Naive thymus-derived CD4-positive, alpha-beta T cell (primary cell): ENCODE data around the gene TAPBP. TPM values are rescaled to one million over a fixed set of nuclear protein-coding genes. Genes with fewer than 3 reads are reported as not detected.
"Not testable (repeated sequence)": the region's sequence is repeated elsewhere in the genome, so short reads cannot be mapped to it uniquely, and the experiment has no call there.

Experiments
- ATAC-seq: fragments of 150-1000 bp; cut with Tn5 transposase; 2 replicates; pipeline ENCODE4 v1.10.0; 2021; ENCODE audit warnings: mild to moderate bottlenecking, moderate library complexity
- CTCF ChIA-PET: fragments of 350-600 bp; sonication (Branson Sonifier 250); formaldehyde crosslinking; loops from one replicate; lab custom pipeline; 2021; ENCODE audit warnings: antibody characterized with exemption; lab: Charles Lee
- POLR2A ChIA-PET: fragments of 350-600 bp; sonication (Branson Sonifier 250); formaldehyde crosslinking; loops from one replicate; lab custom pipeline; 2021; ENCODE audit warnings: antibody characterized with exemption, inconsistent platforms; lab: Charles Lee
- DNase-seq, 9 donors: peaks; one replicate each; pipeline versions ENCODE4 v3.0.0 to v3.0.0-alpha.2; 2020 to 2022; ENCODE audit warnings: mixed read lengths in 1 of 9
- H3K27ac ChIP-seq: one replicate; pipeline ENCODE4 v1.7.0; 2013; ENCODE audit warnings: mild to moderate bottlenecking, low read depth, low read length, moderate library complexity
- H3K27me3 ChIP-seq, 2 donors: one replicate each; pipeline ENCODE4 v1.7.0; 2013; ENCODE audit warnings: low read length in 2 of 2, mild to moderate bottlenecking in 2 of 2, moderate library complexity in 2 of 2; ENCODE audit not compliant: control insufficient read depth in 2 of 2, insufficient read depth in 2 of 2
- H3K36me3 ChIP-seq, 3 experiments: 1 replicate in 2 of 3; 2 replicates in 1 of 3; pipeline ENCODE4 v1.7.0; 2013; ENCODE audit warnings: low read length in 3 of 3, mild to moderate bottlenecking in 3 of 3, moderate library complexity in 1 of 3; ENCODE audit not compliant: insufficient read depth in 3 of 3, control insufficient read depth in 2 of 3
- H3K4me1 ChIP-seq, 2 donors: one replicate each; pipeline ENCODE4 v1.7.0; 2013; ENCODE audit warnings: low read length in 2 of 2, mild to moderate bottlenecking in 2 of 2, moderate library complexity in 1 of 2; ENCODE audit not compliant: control insufficient read depth in 2 of 2, insufficient read depth in 2 of 2
- H3K4me3 ChIP-seq: 2 replicates; pipeline ENCODE4 v1.7.0; 2013; ENCODE audit warnings: mild to moderate bottlenecking, low read length
- H3K9me3 ChIP-seq, 3 experiments: 1 replicate in 2 of 3; 2 replicates in 1 of 3; pipeline ENCODE4 v1.7.0; 2013; ENCODE audit warnings: low read length in 3 of 3; ENCODE audit not compliant: control insufficient read depth in 2 of 3
- H3K27ac Mint-ChIP-seq, 9 donors: one replicate each; pipeline ENCODE4 v1.8.0; 2020 to 2022; ENCODE audit warnings: mixed read lengths in 9 of 9, mild to moderate bottlenecking in 8 of 9, moderate library complexity in 5 of 9, inconsistent platforms in 2 of 9
- H3K27me3 Mint-ChIP-seq, 5 donors: one replicate each; pipeline ENCODE4 v1.8.0; 2021 to 2022; ENCODE audit warnings: mixed read lengths in 5 of 5, mild to moderate bottlenecking in 1 of 5
- H3K36me3 Mint-ChIP-seq, 5 donors: one replicate each; pipeline ENCODE4 v1.8.0; 2020 to 2022; ENCODE audit warnings: mixed read lengths in 5 of 5, mild to moderate bottlenecking in 3 of 5, inconsistent platforms in 1 of 5
- H3K4me1 Mint-ChIP-seq, 7 donors: one replicate each; pipeline ENCODE4 v1.8.0; 2020 to 2022; ENCODE audit warnings: mixed read lengths in 7 of 7, mild to moderate bottlenecking in 3 of 7, inconsistent platforms in 1 of 7
- H3K4me3 Mint-ChIP-seq, 10 donors: one replicate each; pipeline ENCODE4 v1.8.0; 2020 to 2022; ENCODE audit warnings: mild to moderate bottlenecking in 10 of 10, mixed read lengths in 10 of 10, moderate library complexity in 6 of 10, inconsistent platforms in 2 of 10
- H3K9me3 Mint-ChIP-seq, 11 donors: one replicate each; pipeline ENCODE4 v1.8.0; 2020 to 2022; ENCODE audit warnings: mixed read lengths in 11 of 11, mild to moderate bottlenecking in 4 of 11, inconsistent platforms in 1 of 11, moderate library complexity in 1 of 11
- intact Hi-C, 2 donors: fragments of 100-400 bp; cut with micrococcal nuclease; formaldehyde crosslinking; loops; one replicate each; pipeline ENCODE4 v1.15.1; 2023
- polyA plus RNA-seq, 2 donors: library from polyadenylated mRNA; unstranded; fragments of 300-500 nt; fragmentation: Illumina TruSeq; gene quantifications; one replicate each; pipeline ENCODE4 v1.2.3, GENCODE V29; 2021
- total RNA-seq, 6 experiments: library from RNA in 5 of 6; stranded (reverse) in 5 of 6; gene quantifications; 1 replicate in 5 of 6; 2 replicates in 1 of 6; pipeline ENCODE4 v1.2.3 and lab custom pipeline; 2021 to 2026

Gene TAPBP
- total and polyA plus RNA-seq, 7 experiments from 2014 or later, result 196 to 386 (median 287) TPM

DNA sequence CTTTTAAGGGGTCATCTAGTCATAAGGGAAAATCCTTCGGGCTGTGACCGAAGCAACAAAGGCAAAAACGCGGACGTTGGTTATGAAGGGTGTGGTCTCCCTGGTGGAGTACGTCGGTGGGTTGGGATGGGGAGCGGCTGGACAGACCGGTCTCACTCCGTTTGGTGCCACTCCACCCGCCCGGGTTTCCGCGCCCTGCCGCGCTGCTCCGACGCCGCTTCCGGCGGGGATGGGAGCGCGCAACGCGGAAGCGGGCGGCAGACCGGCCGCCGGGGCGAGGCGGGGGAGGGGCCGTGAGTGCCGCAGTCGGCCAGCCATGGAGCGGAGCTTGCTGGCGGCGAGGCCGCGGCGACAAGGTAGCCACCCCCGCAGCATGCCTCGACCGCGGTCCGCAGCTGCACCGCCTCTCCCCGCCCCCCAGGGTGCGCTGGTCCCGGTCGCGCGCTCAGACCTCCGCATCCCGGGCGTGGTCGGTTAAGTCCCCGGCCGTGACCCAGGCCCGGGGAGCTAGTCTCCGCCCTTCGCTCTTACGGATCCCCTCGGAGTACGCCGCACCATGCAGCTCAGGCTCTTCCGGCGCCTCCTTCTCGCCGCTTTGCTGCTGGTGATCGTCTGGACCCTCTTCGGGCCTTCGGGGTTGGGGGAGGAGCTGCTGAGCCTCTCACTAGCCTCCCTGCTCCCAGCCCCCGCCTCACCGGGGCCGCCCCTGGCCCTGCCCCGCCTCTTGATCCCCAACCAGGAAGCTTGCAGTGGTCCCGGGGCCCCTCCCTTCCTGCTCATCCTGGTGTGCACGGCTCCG is 36.8 kb downstream of the TAPBP start, which contains the start of gene B3GALT4:
B3GALT4 (plus strand) TSS at position 260 of the 799 bp plus-strand sequence; CDS start at position 557, 297 bp downstream.
- POLR2A ChIA-PET, result interaction anchor here (0.6 to 7.7 kb wide), 26 partner anchors 8 to 1616 kb away, joined by 3 to 123 read pairs (median 8); partner anchors contain the start of genes LSM2, PFDN6, RGL2 and RING1
- no peaks in the 10 kb centered on the region for H3K27me3 Mint-ChIP-seq
- Histone ChIP-seq H3K36me3 (peaks cover 0 to 69% (median 5%) of the 10 kb centered on the region in 3 experiments), H3K4me3 (peak within 1 kb of the TSS; percentile 67), H3K9me3 (no peaks in the 10 kb centered on the region), H3K4me1 (peaks cover 47 to 50% of the 10 kb centered on the region in 2 donors), H3K27me3 (no peaks in the 10 kb centered on the region), H3K27ac (peak within 1 kb of the TSS; percentile 87)
- H3K36me3 Mint-ChIP-seq, result peaks cover 0 to 37% (median 6%) of the 10 kb centered on the region in 5 donors
- CTCF ChIA-PET, result interaction anchor here (0.7 to 2.1 kb wide), 9 partner anchors 10 to 87 kb away, joined by 3 to 13 read pairs (median 4); partner anchors contain the start of genes PFDN6, WDR46 and ZBTB22
- DNase-seq (peak; percentile 55 to 88 (median 63)), ATAC-seq (peak; percentile 81)
- no peaks in the 10 kb centered on the region for H3K9me3 Mint-ChIP-seq
- H3K27ac Mint-ChIP-seq, result peak within 1 kb of the TSS; percentile 88 to 98 (median 93)
- intact Hi-C loops, result loop anchor here (1.0 to 10.0 kb wide), 10 partner anchors 12 to 1082 kb away; partner anchors contain the start of genes PFDN6 (in 2 of the 2), WDR46 (in 2 of the 2), GPSM3 (in 1 of the 2) and PBX2 (in 1 of the 2)
- peaks cover 38 to 83% (median 65%) of the 10 kb centered on the region in 7 donors for H3K4me1 Mint-ChIP-seq
- H3K4me3 Mint-ChIP-seq, result peak within 1 kb of the TSS; percentile 84 to 99 (median 92)

DNA sequence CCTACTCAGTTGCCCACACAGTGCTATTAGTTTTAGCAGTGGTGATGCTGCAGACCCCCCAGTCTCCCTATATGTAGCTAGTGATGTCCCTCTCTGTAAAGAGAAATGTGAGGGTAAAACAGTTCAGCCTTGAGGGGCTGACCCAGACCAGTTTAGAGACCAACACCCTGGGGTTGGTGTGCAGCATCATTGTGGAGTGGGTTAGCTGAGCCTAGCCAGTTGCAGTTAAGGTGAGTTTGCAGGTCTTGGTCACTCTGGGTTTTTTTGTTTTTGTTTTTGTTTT is 37.4 kb downstream of the TAPBP start:
- Histone ChIP-seq H3K4me1 (peaks cover 47 to 50% of the 10 kb centered on the region in 2 donors), H3K27me3 (no peaks in the 10 kb centered on the region), H3K27ac (peak overlapping the region; percentile 87), H3K36me3 (peaks cover 0 to 64% (median 5%) of the 10 kb centered on the region in 3 experiments), H3K9me3 (no peaks in the 10 kb centered on the region), H3K4me3 (peak overlapping the region; percentile 67)
- Mint-ChIP-seq H3K9me3 (peaks cover 0 to 4% (median 0%) of the 10 kb centered on the region in 11 donors), H3K4me3 (peak overlapping the region; percentile 82 to 99 (median 87)), H3K27ac (peak overlapping the region; percentile 81 to 98 (median 90)), H3K36me3 (peaks cover 0 to 39% (median 6%) of the 10 kb centered on the region in 5 donors), H3K27me3 (peaks cover 0 to 3% (median 0%) of the 10 kb centered on the region in 5 donors), H3K4me1 (peaks cover 38 to 86% (median 70%) of the 10 kb centered on the region in 7 donors)
- intact Hi-C loops, result loop anchor here (2.0 to 10.0 kb wide), 3 partner anchors 36 to 1082 kb away; partner anchors contain the start of genes GPSM3 (in 1 of the 2) and PBX2 (in 1 of the 2)
- ChIA-PET POLR2A (interaction anchor here (0.6 to 7.7 kb wide), 16 partner anchors 8 to 1470 kb away, joined by 3 to 123 read pairs (median 9); partner anchors contain the start of genes LSM2, PFDN6, RGL2 and TAPBP), CTCF (interaction anchor here (1.4 to 1.8 kb wide), 4 partner anchors 11 to 86 kb away, joined by 3 to 6 read pairs (median 4); partner anchors contain the start of gene ZBTB22)
- DNase-seq (no peak), ATAC-seq (no peak)

- DNase-seq, ATAC-seq, H3K27me3 Mint-ChIP-seq, H3K27me3 ChIP-seq, H3K9me3 ChIP-seq, H3K9me3 Mint-ChIP-seq: not testable (repeated sequence)
- H3K36me3 Mint-ChIP-seq, result peaks cover 0 to 36% (median 6%) of the 10 kb centered on the region in 5 donors
- peaks cover 38 to 86% (median 68%) of the 10 kb centered on the region in 7 donors for H3K4me1 Mint-ChIP-seq
- peaks cover 0 to 59% (median 5%) of the 10 kb centered on the region in 3 experiments for H3K36me3 ChIP-seq
- ChIA-PET POLR2A (interaction anchor here (0.6 to 7.7 kb wide), 10 partner anchors 11 to 632 kb away, joined by 3 to 123 read pairs (median 30); partner anchors contain the start of genes PFDN6, RGL2, TAPBP and WDR46), CTCF (interaction anchor here (1.4 to 1.8 kb wide), 3 partner anchors 11 to 86 kb away, joined by 3 to 6 read pairs (median 4); partner anchors contain the start of gene ZBTB22)
- peak overlapping the region; percentile 82 to 99 (median 87) for H3K4me3 Mint-ChIP-seq
- peaks cover 49 to 51% of the 10 kb centered on the region in 2 donors for H3K4me1 ChIP-seq
- peak overlapping the region; percentile 67 for H3K4me3 ChIP-seq
- H3K27ac Mint-ChIP-seq, result peak overlapping the region; percentile 81 to 98 (median 90)
- intact Hi-C loops, result loop anchor here (2.0 to 10.0 kb wide), 3 partner anchors 37 to 1081 kb away; partner anchors contain the start of genes GPSM3 (in 1 of the 2) and PBX2 (in 1 of the 2)
- H3K27ac ChIP-seq, result peak overlapping the region; percentile 87
These were observed 37.9 kb downstream of the TAPBP start for GRCh38 chr6:33275795-33276580.

- ChIA-PET POLR2A (interaction anchor here (0.6 to 7.7 kb wide), 5 partner anchors 9 to 382 kb away, joined by 3 to 123 read pairs (median 33); partner anchors contain the start of genes PFDN6, RGL2, TAPBP and WDR46), CTCF (no interaction called here)
- Histone ChIP-seq H3K4me1 (peaks cover 52 to 59% of the 10 kb centered on the region in 2 donors), H3K9me3 (no peaks in the 10 kb centered on the region), H3K27ac (peak overlapping the region; percentile 91), H3K27me3 (no peaks in the 10 kb centered on the region), H3K36me3 (peaks cover 0 to 43% (median 5%) of the 10 kb centered on the region in 3 experiments), H3K4me3 (no peak overlapping the region)
- H3K4me1 Mint-ChIP-seq, result peaks cover 44 to 91% (median 73%) of the 10 kb centered on the region in 7 donors
- no peak for DNase-seq
- H3K9me3 Mint-ChIP-seq, result peaks cover 0 to 5% (median 0%) of the 10 kb centered on the region in 11 donors
- H3K27me3 Mint-ChIP-seq, result peaks cover 0 to 3% (median 0%) of the 10 kb centered on the region in 5 donors
- peak overlapping the region; percentile 23 to 100 (median 95) for H3K4me3 Mint-ChIP-seq
- peak overlapping the region; percentile 1 to 100 (median 72) for H3K27ac Mint-ChIP-seq
- intact Hi-C loops, result loop anchor here (2.0 to 10.0 kb wide), 4 partner anchors 298 to 1097 kb away; partner anchors contain the start of genes AGPAT1 (in 1 of the 2), GPSM3 (in 1 of the 2) and PBX2 (in 1 of the 2)
- peaks cover 0 to 39% (median 9%) of the 10 kb centered on the region in 5 donors for H3K36me3 Mint-ChIP-seq
- ATAC-seq, result no peak
These were observed 39.7 kb downstream of the TAPBP start for GRCh38 chr6:33273924-33274902.
